H1 (cell line): ENCODE measurements around the gene LRRTM4. TPM values are rescaled to one million over a fixed set of nuclear protein-coding genes. Genes with fewer than 3 reads are reported as not detected.

ENCODE experiments used
- CTCF ChIA-PET: fragments of 300-600 bp; sonication (Branson Sonifier 250); formaldehyde crosslinking; loops from one replicate; lab custom pipeline; 2021; ENCODE audit not compliant: partially characterized antibody; lab: Charles Lee
- POLR2A ChIA-PET: fragments of 300-600 bp; sonication (Branson Sonifier 250); formaldehyde crosslinking; loops from one replicate; lab custom pipeline; 2021; ENCODE audit warnings: inconsistent platforms; ENCODE audit not compliant: partially characterized antibody; lab: Charles Lee
- DNase-seq, 2 experiments: peaks; one replicate each; pipeline versions ENCODE4 v3.0.0 to v3.0.0-alpha.2; 2010 to 2022; ENCODE audit warnings: low spot score in 2 of 2, low read depth in 1 of 2, mixed read lengths in 1 of 2
- FAIRE-seq: peaks from 2 replicates; lab custom pipeline; 2011; peaks lifted over from hg19 to GRCh38; lab: Jason Lieb, UNC
- H2AFZ ChIP-seq: 2 replicates; pipeline ENCODE4 v1.8.1; 2012; ENCODE audit warnings: low read length, inconsistent platforms
- H2AK5ac ChIP-seq: 2 replicates; pipeline ENCODE4 v1.6.1; 2013; ENCODE audit warnings: low read depth, low read length
- H2BK120ac ChIP-seq: replicated peaks from 2 replicates; pipeline ENCODE3; 2013; ENCODE audit warnings: low read depth, low read length, inconsistent platforms
- H2BK12ac ChIP-seq: 2 replicates; pipeline ENCODE4 v1.6.1; 2013; ENCODE audit warnings: low read depth, low read length
- H2BK15ac ChIP-seq: 2 replicates; pipeline ENCODE4 v1.6.1; 2013; ENCODE audit warnings: low read length
- H2BK20ac ChIP-seq: 2 replicates; pipeline ENCODE4 v1.6.1; 2013; ENCODE audit warnings: low read length
- H2BK5ac ChIP-seq: 2 replicates; pipeline ENCODE4 v1.6.1; 2013; ENCODE audit warnings: low read depth, low read length
- H3K14ac ChIP-seq: 2 replicates; pipeline ENCODE4 v1.6.1; 2013; ENCODE audit warnings: inconsistent platforms; ENCODE audit not compliant: insufficient read length
- H3K18ac ChIP-seq: 2 replicates; pipeline ENCODE4 v1.6.1; 2013; ENCODE audit warnings: low read length; ENCODE audit errors: extremely low read depth
- H3K23ac ChIP-seq: 2 replicates; pipeline ENCODE4 v1.6.1; 2013; ENCODE audit warnings: inconsistent platforms; ENCODE audit not compliant: insufficient read length
- H3K23me2 ChIP-seq: 2 replicates; pipeline ENCODE4 v1.6.1; 2013; ENCODE audit warnings: low read depth, low read length
- H3K27ac ChIP-seq: 2 replicates; pipeline ENCODE4 v1.6.1; 2011; ENCODE audit warnings: low read depth, low read length, inconsistent platforms
- H3K27me3 ChIP-seq, 4 experiments: replicated peaks in 1 of 4; 1 replicate in 1 of 4; 2 replicates in 3 of 4; pipeline versions ENCODE4 v1.6.1 to v1.8.1; 2011 to 2013; ENCODE audit warnings: low read length in 3 of 4, mild to moderate bottlenecking in 3 of 4, inconsistent platforms in 2 of 4, mixed read lengths in 2 of 4, moderate library complexity in 1 of 4; ENCODE audit not compliant: control insufficient read depth in 3 of 4, insufficient read depth in 3 of 4; ENCODE audit errors: extremely low read depth in 1 of 4
- H3K36me3 ChIP-seq, 4 experiments: 2 replicates each; pipeline versions ENCODE4 v1.6.1 to v1.8.1; 2011 to 2013; ENCODE audit warnings: mild to moderate bottlenecking in 4 of 4, low read length in 3 of 4, moderate library complexity in 2 of 4, control low read depth in 1 of 4, inconsistent platforms in 1 of 4; ENCODE audit not compliant: insufficient read depth in 4 of 4, control insufficient read depth in 2 of 4
- H3K4ac ChIP-seq: replicated peaks from 2 replicates; pipeline ENCODE3; 2013; ENCODE audit warnings: low read length, low read depth, mixed read lengths, inconsistent platforms; ENCODE audit not compliant: insufficient read length
- H3K4me1 ChIP-seq, 4 experiments: replicated peaks in 1 of 4; 1 replicate in 1 of 4; 2 replicates in 3 of 4; pipeline versions ENCODE4 v1.6.1 to v1.8.1; 2011 to 2013; ENCODE audit warnings: low read length in 3 of 4, inconsistent platforms in 2 of 4, mixed read lengths in 1 of 4; ENCODE audit not compliant: insufficient read depth in 4 of 4, control insufficient read depth in 3 of 4
- H3K4me2 ChIP-seq, 2 experiments: 2 replicates each; pipeline versions ENCODE4 v1.6.1 to v1.8.1; 2011 to 2013; ENCODE audit warnings: low read depth in 2 of 2, low read length in 2 of 2, control low read depth in 1 of 2, inconsistent platforms in 1 of 2, mild to moderate bottlenecking in 1 of 2; ENCODE audit not compliant: insufficient read depth in 1 of 2
- H3K4me3 ChIP-seq, 4 experiments: fragments of 200-600, 300-600 bp in 1 of 4; sonication (generic), shearing (Covaris generic), sonication (Bioruptor Twin) in 1 of 4; 2 replicates each; pipeline versions ENCODE4 v1.5.1 to v1.8.1; 2011 to 2016; ENCODE audit warnings: low read length in 4 of 4, low read depth in 3 of 4, control low read depth in 2 of 4, inconsistent platforms in 2 of 4, mild to moderate bottlenecking in 2 of 4, mixed read lengths in 1 of 4, moderate library complexity in 1 of 4; ENCODE audit not compliant: insufficient read depth in 2 of 4; ENCODE audit errors: extremely low read depth in 1 of 4
- H3K56ac ChIP-seq: replicated peaks from 2 replicates; pipeline ENCODE3; 2013; ENCODE audit warnings: low read depth, mild to moderate bottlenecking, mixed read lengths, low read length, inconsistent platforms; ENCODE audit not compliant: insufficient read length
- H3K79me1 ChIP-seq: 2 replicates; pipeline ENCODE4 v1.6.1; 2013; ENCODE audit warnings: low read depth, low read length, control low read depth
- H3K79me2 ChIP-seq, 2 experiments: 2 replicates each; pipeline versions ENCODE4 v1.6.1 to v1.8.1; 2012 to 2013; ENCODE audit warnings: low read length in 2 of 2, mild to moderate bottlenecking in 2 of 2, inconsistent platforms in 1 of 2; ENCODE audit not compliant: insufficient read depth in 2 of 2, control insufficient read depth in 1 of 2
- H3K9ac ChIP-seq, 4 experiments: replicated peaks in 1 of 4; 1 replicate in 1 of 4; 2 replicates in 3 of 4; pipeline versions ENCODE4 v1.6.1 to v1.8.1; 2011 to 2013; ENCODE audit warnings: low read depth in 3 of 4, low read length in 3 of 4, control low read depth in 2 of 4, mild to moderate bottlenecking in 2 of 4, moderate library complexity in 2 of 4, inconsistent platforms in 1 of 4; ENCODE audit errors: extremely low read depth in 1 of 4
- H3K9me3 ChIP-seq, 2 experiments: 2 replicates each; pipeline versions ENCODE4 v1.6.1 to v1.8.1; 2012 to 2013; ENCODE audit warnings: mild to moderate bottlenecking in 2 of 2, moderate library complexity in 2 of 2, control low read depth in 1 of 2, inconsistent platforms in 1 of 2, low read depth in 1 of 2, low read length in 1 of 2, mixed read lengths in 1 of 2; ENCODE audit not compliant: insufficient read depth in 2 of 2
- H4K20me1 ChIP-seq, 2 experiments: replicated peaks in 1 of 2; 2 replicates each; pipeline versions ENCODE3 to v1.8.1; 2011 to 2013; ENCODE audit warnings: inconsistent platforms in 2 of 2, low read length in 2 of 2, mild to moderate bottlenecking in 1 of 2; ENCODE audit not compliant: insufficient read depth in 2 of 2, control insufficient read depth in 1 of 2
- H4K5ac ChIP-seq: 2 replicates; pipeline ENCODE4 v1.6.1; 2013; ENCODE audit warnings: low read length, low read depth, mixed read lengths, inconsistent platforms; ENCODE audit not compliant: insufficient read length
- H4K8ac ChIP-seq: 2 replicates; pipeline ENCODE4 v1.8.0; 2013; ENCODE audit warnings: mild to moderate bottlenecking, moderate library complexity, low read length, inconsistent platforms; ENCODE audit not compliant: insufficient read depth; ENCODE audit errors: extremely low read depth
- H4K91ac ChIP-seq: replicated peaks from 2 replicates; pipeline ENCODE3; 2013; ENCODE audit warnings: low read length, mixed read lengths, inconsistent platforms; ENCODE audit not compliant: insufficient read length
- MAX ChIP-seq: IDR thresholded peaks from 2 replicates; pipeline ENCODE4 v1.6.1; 2012; ENCODE audit warnings: inconsistent platforms
- SIRT6 ChIP-seq: IDR thresholded peaks from one replicate; pipeline ENCODE4 v1.7.1; 2012; ENCODE audit warnings: low read length, inconsistent platforms
- ZNF274 ChIP-seq: IDR thresholded peaks from 2 replicates; pipeline ENCODE4 v1.7.0; 2012; ENCODE audit warnings: low read length, borderline replicate concordance; ENCODE audit errors: extremely low read depth
- WGBS, 2 experiments: shearing (Covaris generic) in 1 of 2; methylation state at CpG; one replicate each; pipeline versions ENCODE4 v1.1.6 to v1.1.7; 2013 to 2015; ENCODE audit warnings: low lambda C conversion rate in 2 of 2, mixed read lengths in 2 of 2, inconsistent platforms in 1 of 2, low coverage in 1 of 2, missing lambda C conversion rate in 1 of 2; ENCODE audit not compliant: insufficient replicate concordance in 2 of 2, insufficient coverage in 1 of 2, insufficient read length in 1 of 2; ENCODE audit errors: extremely low coverage in 1 of 2, missing lambda C conversion rate in 1 of 2; 5-methylcytosine and 5-hydroxymethylcytosine counted together
- polyA plus RNA-seq, 7 experiments: library from polyadenylated mRNA; depleted of rRNA in 3 of 7; stranded (reverse) in 5 of 7; unstranded in 2 of 7; fragments of >200 nt in 5 of 7; fragments of 200-250 nt in 2 of 7; gene quantifications; 1 replicate in 5 of 7; 2 replicates in 1 of 7; 4 replicates in 1 of 7; pipeline versions ENCODE4 v1.2.1 to v1.2.3, GENCODE V29; 2011 to 2013; ENCODE audit warnings: missing spikeins in 2 of 7, mixed read lengths in 2 of 7
- total RNA-seq: library from RNA; stranded (reverse); fragmentation: NEBNext Ultra II Directional; extraction: Animal tissue kit (Norgen Biotek cat#: 25700); gene quantifications from 2 replicates; pipeline ENCODE4 v1.2.1, GENCODE V29; 2021

The LRRTM4 gene
- total and polyA plus RNA-seq, 2 of the 8 experiments (the other 6 are each of a cell fraction or from before 2014, with no cell fraction given): 3.6 to 9.5 TPM

GRCh38 chr2:77566582-77566981 is 44.4 kb upstream of the LRRTM4 start:
- H3K79me1 ChIP-seq: no peaks in the 10 kb centered on the region; the same call in 1 of the 2 replicates
- no peak overlapping the region for H3K23ac ChIP-seq
- no peak overlapping the region for H3K4me3 ChIP-seq
- no peak overlapping the region for H2BK120ac ChIP-seq
- no peak overlapping the region for H3K4me2 ChIP-seq
- H2BK15ac ChIP-seq: no peak overlapping the region
- POLR2A ChIA-PET: no interaction called here
- no peak overlapping the region for H4K8ac ChIP-seq
- no peak overlapping the region for H2BK5ac ChIP-seq
- H3K56ac ChIP-seq: no peak overlapping the region
- no peaks in the 10 kb centered on the region for H3K4me1 ChIP-seq
- H2AFZ ChIP-seq: no peak overlapping the region
- H3K4ac ChIP-seq: no peak overlapping the region
- no peaks in the 10 kb centered on the region for H4K20me1 ChIP-seq
- H3K79me2 ChIP-seq: no peaks in the 10 kb centered on the region
- no peak for TF ChIP-seq SIRT6
- TF ChIP-seq ZNF274: no peak
- no peak for TF ChIP-seq MAX
- TF ChIP-seq, all 59 proteins: peak for 0
- H4K91ac ChIP-seq: no peak overlapping the region
- H3K23me2 ChIP-seq: no peaks in the 10 kb centered on the region
- no peak overlapping the region for H3K27ac ChIP-seq
- H3K9me3 ChIP-seq: no peaks in the 10 kb centered on the region
- FAIRE-seq (no peak), DNase-seq (no peak)
- CTCF ChIA-PET: interaction anchor here (0.5 to 1.3 kb wide), 2 partner anchors 21 to 506 kb away, joined by 3 to 5 read pairs; no protein-coding TSS in a partner anchor
- no peaks in the 10 kb centered on the region for H3K36me3 ChIP-seq
- WGBS, 2 experiments: 91% methylated on average over 3 of the region's 3 CpGs; no CpG with 5 or more reads in 1 of the 2 experiments
- H4K5ac ChIP-seq: no peak overlapping the region
- no peak overlapping the region for H3K18ac ChIP-seq
- H2AK5ac ChIP-seq: no peak overlapping the region
- no peak overlapping the region for H3K9ac ChIP-seq
- H2BK12ac ChIP-seq: no peak overlapping the region
- no peak overlapping the region for H2BK20ac ChIP-seq
- H3K14ac ChIP-seq: no peak overlapping the region
- no peaks in the 10 kb centered on the region for H3K27me3 ChIP-seq
